Astrocyte of the hippocampus (primary cell): Measurements from ENCODE around the gene SLC9A9.

ENCODE experiments used
- DNase-seq: peaks from one replicate; pipeline ENCODE4 v3.0.0; 2011; ENCODE audit warnings: low read depth, low spot score

Gene SLC9A9

DNA sequence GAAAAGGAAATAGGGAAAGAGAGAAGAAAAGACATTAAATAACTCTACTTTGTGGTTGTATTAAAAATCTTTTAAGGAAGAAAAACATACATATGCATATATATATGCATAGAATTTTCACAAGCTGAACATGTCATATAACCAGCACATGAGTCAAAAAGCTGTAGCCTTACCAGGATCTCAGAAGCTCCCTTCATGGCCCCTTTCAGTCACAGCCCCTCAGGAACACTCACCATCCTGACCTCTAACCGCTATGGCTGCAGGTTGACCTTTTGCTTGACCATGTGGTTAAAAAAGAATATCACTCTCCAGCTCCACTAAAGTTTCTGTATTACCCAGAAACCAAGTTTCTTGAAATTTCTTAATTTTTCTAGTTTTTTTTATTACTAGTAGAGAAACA lies 625.3 kb downstream of the SLC9A9 start:
- no peak for DNase-seq

DNA sequence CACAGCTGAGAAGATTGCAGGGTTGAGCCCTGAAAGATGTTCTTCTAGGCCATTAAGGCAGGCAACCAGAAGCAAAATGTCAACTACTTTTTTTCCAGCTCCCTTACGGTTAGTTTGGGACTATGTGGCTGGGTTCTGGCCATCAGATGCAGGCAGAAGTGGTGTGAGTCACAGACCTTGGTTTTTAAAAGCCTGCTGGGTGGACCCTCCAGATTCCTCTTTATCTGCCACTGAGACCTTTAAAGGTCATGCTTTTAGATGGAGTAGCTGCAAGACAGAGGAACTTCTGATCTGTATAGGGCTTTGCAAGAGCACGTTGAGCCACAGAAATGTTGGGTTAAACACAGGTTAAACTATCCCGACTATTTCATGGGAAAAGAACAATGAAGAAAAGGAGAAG lies 625.8 kb downstream of the SLC9A9 start:
- DNase-seq, result peak; percentile 31

DNA sequence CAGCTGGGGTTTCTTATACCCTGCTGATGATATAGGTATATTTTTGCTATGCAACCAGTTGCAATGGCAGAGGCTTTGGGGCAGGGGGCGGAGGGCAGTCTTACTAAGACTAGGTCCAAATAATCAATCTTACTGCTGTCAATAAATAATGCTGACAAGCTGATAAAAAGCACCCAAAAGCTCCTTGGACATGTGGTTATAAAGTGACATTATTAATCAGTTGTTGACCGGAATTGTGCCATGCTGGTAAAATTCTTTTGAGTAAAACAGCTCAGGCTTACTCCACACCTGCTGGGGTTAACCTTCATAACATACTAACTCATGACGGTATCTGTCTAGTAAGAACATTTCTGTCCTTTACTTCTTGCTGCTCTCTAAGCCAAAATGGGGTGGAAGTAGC lies 626.8 kb downstream of the SLC9A9 start:
- DNase-seq, result no peak

DNA sequence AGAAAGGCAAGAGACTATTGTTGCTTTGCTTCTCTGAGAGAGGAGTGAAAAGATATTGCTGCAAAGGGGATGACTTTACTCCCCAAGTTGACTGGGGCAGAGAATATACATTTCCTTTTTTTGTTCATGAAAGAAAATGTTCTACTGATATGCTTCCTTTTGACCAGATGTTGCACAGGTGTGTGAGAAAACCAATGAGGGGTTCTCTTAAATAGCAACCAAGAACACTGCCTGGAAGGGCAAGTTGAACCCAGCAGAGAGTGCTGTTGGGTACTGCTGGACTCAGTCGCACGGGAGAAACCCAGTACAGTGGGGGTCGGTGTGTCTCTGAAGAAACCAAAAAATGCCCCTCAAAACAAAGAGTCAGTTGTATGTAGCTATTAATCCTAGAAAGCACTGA lies 627.5 kb downstream of the SLC9A9 start:
- no peak for DNase-seq

DNA sequence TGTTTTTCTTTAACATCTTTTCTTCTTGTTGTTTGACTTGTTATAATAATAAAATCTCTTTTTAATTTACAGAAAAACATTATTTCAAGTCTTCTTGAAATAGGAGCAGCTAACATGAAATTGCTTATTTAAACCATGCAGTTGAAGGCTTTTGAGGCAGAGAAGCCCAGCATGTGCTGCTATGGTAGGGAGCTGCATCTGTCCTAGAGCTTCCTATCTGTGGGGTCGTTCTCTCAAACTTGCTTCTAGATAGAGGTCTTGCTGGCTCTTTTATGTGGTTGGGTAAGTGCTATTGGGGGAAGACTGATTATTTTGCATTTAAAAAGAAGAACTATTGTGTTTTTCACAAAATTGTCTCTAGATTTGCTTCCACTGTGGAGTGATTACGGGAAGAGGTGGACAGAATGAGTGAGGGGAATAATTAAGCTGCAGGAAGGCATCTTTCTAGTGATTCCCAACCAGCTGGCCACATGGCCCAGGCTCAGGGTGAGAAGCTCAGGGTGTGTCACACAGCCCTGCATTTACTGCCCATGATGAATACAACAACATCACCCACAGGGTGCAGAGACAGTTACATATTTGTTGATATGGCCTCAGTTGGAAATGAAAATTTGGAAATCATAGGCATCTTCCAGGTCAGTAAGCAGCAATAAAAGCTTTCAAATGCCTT lies 630.0 kb downstream of the SLC9A9 start:
- no peak for DNase-seq

DNA sequence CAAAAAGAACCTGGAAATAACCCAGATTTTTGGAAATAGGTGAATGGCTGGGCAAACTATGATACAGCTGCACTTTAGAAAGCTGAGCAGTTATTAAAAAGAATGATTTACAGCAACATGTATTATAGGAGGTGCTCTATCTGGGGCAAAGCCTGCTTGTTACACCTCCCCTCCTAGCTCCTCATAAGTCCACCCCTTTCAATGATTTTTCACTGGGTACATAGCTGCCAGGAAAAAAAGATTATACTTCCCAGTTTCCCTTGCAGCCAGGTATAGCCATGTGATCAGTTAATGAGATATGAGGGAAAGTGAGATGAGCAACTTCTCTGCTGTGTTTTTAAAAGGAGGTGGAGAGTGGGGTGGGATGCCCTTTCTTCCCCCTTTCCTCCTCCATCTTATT lies 631.0 kb downstream of the SLC9A9 start:
- DNase-seq, result no peak

DNA sequence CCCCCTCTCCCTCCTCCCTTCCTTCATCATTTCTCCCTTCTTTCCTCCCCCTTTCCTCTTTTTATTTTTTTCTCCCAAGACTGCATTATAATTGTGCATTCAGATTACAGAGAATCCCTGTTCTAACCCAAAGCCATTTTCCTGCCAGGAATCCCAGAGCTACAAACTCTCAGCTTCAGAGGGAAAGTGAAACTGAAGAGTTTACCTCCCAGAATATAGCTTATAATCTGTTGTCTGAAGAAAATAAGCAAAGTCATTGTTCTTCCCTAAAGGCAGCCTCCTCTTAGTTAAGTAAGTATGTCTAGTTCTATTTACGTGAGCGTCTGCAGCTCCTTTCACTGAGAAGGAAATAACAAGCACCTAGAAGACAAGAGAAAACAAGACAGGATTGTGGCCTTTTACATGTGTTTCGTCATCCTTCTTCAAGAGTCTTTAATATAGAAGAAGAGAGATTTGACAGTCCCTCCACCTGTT lies 631.5 kb downstream of the SLC9A9 start:
- peak; percentile 48 for DNase-seq
